ENCODE results near the gene UQCR10. TPM values are rescaled to one million over a fixed set of nuclear protein-coding genes. Genes with fewer than 3 reads are reported as not detected.

UQCR10 gene
- total RNA-seq, 2 donors from 2014 or later: 171 to 217 TPM

- Histone ChIP-seq H3K27ac (no peak overlapping the region), H3K36me3 (peaks cover 7% of the 10 kb centered on the region), H3K9me3 (no peaks in the 10 kb centered on the region), H3K4me3 (no peak overlapping the region), H3K27me3 (no peaks in the 10 kb centered on the region), H3K9ac (ENCODE audit: low read depth in 2 of 2, low read length in 2 of 2) (no peak overlapping the region), H3K4me1 (peaks cover 6% of the 10 kb centered on the region)
- intact Hi-C loops (cut with DNase I): no loop called here
- no peak for DNase-seq
- TF ChIP-seq, protein P1, sequence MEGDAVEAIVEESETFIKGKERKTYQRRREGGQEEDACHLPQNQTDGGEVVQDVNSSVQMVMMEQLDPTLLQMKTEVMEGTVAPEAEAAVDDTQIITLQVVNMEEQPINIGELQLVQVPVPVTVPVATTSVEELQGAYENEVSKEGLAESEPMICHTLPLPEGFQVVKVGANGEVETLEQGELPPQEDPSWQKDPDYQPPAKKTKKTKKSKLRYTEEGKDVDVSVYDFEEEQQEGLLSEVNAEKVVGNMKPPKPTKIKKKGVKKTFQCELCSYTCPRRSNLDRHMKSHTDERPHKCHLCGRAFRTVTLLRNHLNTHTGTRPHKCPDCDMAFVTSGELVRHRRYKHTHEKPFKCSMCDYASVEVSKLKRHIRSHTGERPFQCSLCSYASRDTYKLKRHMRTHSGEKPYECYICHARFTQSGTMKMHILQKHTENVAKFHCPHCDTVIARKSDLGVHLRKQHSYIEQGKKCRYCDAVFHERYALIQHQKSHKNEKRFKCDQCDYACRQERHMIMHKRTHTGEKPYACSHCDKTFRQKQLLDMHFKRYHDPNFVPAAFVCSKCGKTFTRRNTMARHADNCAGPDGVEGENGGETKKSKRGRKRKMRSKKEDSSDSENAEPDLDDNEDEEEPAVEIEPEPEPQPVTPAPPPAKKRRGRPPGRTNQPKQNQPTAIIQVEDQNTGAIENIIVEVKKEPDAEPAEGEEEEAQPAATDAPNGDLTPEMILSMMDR (IDR thresholded peaks at IDR 0.05): no peak
Measured at GRCh38 chr22:29773233-29773632, 6.1 kb downstream of the UQCR10 start.

DNA sequence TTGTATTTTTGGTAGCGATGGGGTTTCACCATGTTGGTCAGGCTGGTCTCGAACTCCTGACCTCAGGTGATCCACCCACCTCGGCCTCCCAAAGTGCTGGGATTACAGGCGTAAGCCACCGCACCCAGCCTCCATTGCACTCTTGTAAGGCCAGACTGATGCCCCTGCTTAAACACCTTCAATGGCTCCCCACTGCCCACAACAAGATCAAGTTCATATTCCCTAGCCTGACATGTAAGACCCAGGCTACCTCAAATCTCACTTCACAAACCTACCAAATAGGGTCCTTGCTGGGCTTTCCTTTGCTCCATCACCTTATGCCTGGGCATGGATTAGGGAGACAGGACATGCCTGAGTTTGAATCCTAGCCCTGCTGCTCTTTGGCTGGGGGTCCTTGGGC, 13.1 kb downstream of the UQCR10 start:
- H3K9ac ChIP-seq (ENCODE audit: low read depth in 2 of 2, low read length in 2 of 2): no peak overlapping the region
- DNase-seq: no peak
- TF ChIP-seq, protein P1 (IDR thresholded peaks at IDR 0.05): no peak
- no peaks in the 10 kb centered on the region for H3K27me3 ChIP-seq
- no peaks in the 10 kb centered on the region for H3K9me3 ChIP-seq
- H3K4me3 ChIP-seq: no peak overlapping the region
- intact Hi-C loops (cut with DNase I): no loop called here
- H3K27ac ChIP-seq: no peak overlapping the region
- H3K4me1 ChIP-seq: no peaks in the 10 kb centered on the region
- no peaks in the 10 kb centered on the region for H3K36me3 ChIP-seq

- TF ChIP-seq, protein P1 (IDR thresholded peaks at IDR 0.05): no peak
- DNase-seq: no peak
- intact Hi-C loops (cut with DNase I): no loop called here
- Histone ChIP-seq H3K36me3 (no peaks in the 10 kb centered on the region), H3K4me1 (no peaks in the 10 kb centered on the region), H3K4me3 (no peak overlapping the region), H3K9me3 (no peaks in the 10 kb centered on the region), H3K27me3 (no peaks in the 10 kb centered on the region), H3K9ac (ENCODE audit: low read depth in 2 of 2, low read length in 2 of 2) (peak overlapping the region in 1 of 2 donors; percentile 32), H3K27ac (no peak overlapping the region)
Measured at GRCh38 chr22:29780748-29781676, 13.8 kb downstream of the UQCR10 start.

GRCh38 chr22:29782061-29782845, 15.1 kb downstream of the UQCR10 start:
- Histone ChIP-seq H3K9me3 (no peaks in the 10 kb centered on the region), H3K27ac (no peak overlapping the region)

More at GRCh38 chr22:29782061-29782845, 15.1 kb downstream of the UQCR10 start:
- no peak overlapping the region for H3K4me3 ChIP-seq
- peak; percentile 65 for DNase-seq
- no peaks in the 10 kb centered on the region for H3K4me1 ChIP-seq
- H3K36me3 ChIP-seq: no peaks in the 10 kb centered on the region
- TF ChIP-seq, protein P1 (IDR thresholded peaks at IDR 0.05): no peak
- intact Hi-C loops (cut with DNase I): no loop called here
- no peaks in the 10 kb centered on the region for H3K27me3 ChIP-seq
- H3K9ac ChIP-seq (ENCODE audit: low read depth in 2 of 2, low read length in 2 of 2): peak overlapping the region in 1 of 2 donors; percentile 56
